Testis (tissue), 2 donors: Measurements from ENCODE around the gene MLH3.

Source experiments
- CTCF ChIP-seq, 3 experiments: fragments of 450-650 bp in 2 of 3; fragments of 200-600 bp in 1 of 3; sonication (generic) in 1 of 3; IDR thresholded peaks; one replicate each; pipeline ENCODE4 v1.5.1; 2016 to 2019; ENCODE audit warnings: antibody characterized with exemption in 3 of 3, mild to moderate bottlenecking in 2 of 3, moderate library complexity in 1 of 3
- POLR2A ChIP-seq: fragments of 450-650 bp; IDR thresholded peaks from one replicate; pipeline ENCODE4 v1.6.1; 2017; ENCODE audit warnings: antibody characterized with exemption, mild to moderate bottlenecking, moderate library complexity

- TF ChIP-seq CTCF (IDR thresholded peaks at IDR 0.05) = no peak
- no peak for TF ChIP-seq POLR2A
These were observed 47.4 kb upstream of the MLH3 start for GRCh38 chr14:75098682-75099081.
